Measurements from ENCODE around the gene LANCL2.

Gene LANCL2

DNA sequence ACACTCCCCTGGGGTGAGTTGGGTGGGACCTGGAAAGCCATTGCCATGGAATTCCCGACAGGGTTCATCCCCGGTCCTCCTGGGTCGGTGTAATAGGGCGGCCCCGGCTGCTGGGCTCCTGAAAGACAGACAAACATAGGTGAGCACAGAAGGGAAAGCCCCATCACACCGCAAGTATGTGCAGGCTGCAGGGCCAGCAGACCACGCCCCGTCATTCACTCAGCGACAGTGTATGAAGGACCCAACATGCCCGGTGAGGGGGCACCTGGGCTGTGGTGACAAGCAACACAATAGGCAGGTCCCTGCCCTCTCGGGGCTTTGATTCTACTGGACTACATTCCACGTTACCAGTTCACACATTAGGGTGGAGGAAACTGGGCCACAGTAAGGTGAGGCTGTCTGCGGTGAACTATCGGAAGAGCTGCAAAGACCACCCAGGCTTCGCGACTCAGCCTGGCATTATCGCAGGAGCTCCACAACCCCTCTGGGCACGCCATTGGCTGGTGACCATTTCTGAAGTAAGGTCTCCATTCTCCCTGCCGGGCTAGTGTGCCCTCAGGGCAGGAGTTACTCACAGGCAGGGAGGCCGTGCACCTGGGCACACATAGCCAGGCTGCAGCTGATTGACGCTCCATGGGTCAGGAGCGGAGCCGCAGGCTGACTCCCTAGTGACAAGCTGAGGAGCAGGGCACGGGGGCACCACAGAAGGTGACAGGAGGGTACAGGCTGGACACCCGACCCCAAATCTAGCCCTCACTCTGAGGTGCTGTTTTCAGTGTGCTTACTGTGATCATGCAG lies 108.0 kb downstream of the LANCL2 start:
- DNase-seq: no peak

- DNase-seq: no peak
Observed at GRCh38 chr7:55473932-55474331, 108.8 kb downstream of the LANCL2 start.

DNA sequence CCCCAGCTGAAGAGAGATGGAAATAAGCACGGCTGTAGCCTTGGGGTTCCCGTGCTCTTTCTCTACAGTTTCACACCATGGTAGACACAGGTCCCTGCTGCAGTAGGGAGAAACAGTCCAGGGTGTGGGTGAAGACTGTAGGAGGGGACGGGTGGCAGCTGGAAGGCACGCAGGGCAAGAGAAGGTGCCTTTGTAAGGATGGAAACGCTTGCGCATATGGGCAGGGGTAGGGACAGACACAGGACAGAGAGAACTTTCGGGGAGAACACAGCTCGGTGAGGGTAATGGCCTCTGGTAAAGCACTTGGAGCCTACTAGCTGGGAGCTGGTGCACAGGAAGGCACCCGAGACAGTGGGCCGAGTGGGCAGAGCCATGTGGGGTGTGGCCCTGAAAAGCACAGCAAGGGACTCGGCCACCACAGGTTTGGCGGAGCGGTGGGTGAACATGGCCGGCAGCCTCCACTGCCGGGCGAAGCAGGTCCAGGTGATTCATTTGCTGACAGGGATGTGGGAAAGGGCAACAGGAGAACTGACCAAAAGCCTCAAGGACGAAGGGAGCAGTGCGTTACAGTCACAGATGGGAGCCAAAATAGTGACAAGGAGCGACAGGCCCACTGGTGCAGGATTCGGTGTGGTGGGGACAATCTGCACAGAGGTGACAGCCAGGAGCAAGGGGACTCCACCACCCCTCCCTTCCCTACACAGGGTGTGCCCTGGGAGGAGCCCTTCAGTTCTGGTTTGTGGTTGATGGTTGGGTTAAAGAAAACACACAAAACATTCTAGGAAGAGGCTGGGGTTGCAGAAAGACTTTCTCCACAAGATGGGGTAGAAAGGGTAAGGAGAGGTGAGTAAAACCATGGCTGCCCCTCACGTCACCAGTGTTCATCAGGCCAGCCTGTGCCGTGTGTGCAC lies 110.1 kb downstream of the LANCL2 start:
- no peak for DNase-seq

DNA sequence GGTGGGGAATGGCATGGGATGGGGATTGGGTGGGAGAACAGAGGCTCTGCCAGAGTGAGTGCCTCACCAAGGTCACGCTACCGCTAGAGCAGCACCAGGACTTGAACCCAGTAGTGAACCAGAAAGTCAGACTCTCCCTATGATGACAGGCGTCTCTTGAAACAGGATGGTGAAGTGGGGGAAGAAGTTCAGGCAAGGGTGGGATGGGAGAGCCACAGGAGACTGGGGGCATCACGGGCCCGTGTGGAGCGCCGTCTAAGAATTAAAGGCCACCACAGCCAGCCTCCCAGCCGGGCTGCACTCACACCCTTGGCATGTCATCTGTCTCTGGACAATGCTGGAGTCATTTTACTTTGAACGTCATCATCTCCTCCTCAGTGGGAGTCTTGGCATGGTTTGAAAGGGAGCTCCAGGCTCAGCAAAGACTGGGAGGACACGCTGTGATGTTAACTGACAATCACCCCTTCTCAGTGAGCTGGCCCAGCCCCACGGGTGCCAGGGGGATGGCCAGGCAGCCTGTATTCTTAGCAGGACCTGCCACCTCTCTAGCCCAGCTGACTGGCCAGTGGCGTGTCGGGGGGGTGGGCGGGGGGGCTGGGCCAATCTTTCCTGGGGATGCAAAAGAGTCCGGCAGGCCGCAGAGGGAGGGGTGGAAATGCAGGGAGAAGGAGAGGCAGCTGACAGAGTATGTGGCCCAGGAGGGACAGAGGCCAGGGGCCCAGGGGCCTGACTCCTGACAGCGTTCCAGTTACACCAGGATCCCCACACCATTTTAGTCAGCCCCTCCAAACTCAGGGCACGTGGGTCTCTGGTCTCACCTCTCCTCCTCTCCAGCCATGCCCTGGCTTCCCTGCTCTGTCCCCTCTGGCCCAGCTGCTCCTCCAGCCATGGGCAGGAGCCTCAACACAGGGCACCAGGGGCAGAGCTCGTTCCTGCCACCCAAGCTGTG lies 111.0 kb downstream of the LANCL2 start:
- no peak for DNase-seq

DNA sequence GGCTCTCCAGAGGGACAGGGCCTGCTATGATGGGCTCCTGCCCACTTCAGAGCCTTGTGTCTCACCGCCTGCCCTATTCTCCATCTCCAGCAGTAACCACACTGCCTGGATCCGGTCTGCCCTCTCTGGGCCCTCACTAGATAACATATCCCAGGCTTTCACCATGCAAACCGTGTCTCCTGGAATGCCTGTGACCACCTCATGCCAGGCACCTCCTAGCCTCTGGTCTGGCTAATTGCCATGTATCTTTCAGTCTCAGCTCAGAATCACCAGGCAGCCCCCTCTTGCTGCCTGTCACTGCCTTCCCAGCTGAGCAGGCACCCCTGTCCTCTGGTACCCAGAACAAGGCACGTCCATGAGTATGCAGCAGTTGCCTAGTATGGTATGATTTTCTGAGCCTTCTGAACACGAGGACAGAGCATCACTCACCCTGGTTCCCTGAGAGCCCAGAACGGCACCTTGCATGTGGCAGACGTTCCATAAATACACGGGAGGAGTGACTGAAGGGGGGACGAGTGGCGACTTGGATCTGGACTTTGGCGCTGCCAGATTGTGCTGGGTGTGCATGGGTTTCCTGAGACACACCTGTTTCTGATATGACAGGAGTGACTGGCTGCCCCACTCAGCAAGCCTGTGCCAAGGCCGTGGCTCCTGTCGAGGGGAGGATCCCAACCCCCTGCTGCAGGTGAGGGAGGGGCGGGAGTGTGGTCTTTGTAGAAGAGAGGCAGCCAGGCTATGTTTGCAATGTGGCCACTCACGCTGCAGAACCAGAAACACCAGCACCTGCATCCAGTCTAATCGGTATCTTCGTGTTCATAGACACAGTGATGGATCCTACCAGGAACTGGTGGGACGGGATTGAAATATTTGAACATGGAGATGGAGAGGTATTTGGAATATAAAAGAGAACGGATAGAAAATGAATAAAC lies 112.0 kb downstream of the LANCL2 start:
- DNase-seq: no peak

DNA sequence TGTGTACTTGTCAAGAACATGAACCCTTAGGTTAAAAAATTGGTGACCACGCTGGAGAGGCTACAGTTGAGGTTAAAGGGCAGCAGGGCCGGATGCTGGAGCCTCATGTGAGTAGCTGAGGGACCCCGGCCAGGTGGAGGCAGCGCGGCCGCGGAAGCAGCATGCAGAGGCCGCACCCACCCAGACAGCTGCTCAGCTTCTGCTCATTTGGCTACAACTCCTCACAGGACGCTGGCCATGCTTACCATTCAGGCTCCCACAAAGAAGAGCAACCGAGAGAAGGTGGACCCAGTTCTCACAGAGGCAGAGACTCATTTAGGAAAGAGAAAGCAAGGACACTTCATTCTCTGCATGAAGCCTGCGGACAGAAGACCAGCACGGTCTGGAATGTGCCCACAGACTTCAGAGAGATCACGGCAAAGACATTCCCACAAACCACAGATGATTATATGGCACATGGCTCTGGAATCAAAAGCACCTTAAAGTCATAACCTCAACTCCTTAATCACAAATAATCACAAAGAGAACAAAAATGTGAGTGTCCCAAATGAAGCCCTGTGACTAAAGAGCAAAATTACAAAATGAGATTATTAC lies 112.7 kb downstream of the LANCL2 start:
- no peak for DNase-seq

DNA sequence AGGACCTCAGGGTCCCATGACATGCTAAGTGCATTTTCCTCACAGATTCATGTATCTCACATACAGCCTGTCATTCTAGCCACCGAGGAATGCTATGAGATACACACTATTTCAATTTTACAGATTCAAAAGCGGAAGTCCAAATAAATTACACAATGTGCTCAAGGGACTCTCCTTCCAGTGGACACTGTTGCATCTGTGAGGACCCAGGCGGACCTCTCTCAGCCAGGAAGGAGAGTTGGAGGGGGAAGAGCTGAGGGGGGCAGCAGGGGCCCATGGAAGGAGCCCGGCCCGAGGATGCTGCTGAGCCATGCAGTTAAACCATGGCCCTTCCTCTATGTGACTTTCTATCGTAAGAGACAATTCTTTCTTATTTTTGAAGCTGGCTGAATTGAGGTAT lies 113.6 kb downstream of the LANCL2 start:
- DNase-seq: no peak

GRCh38 chr7:55481155-55481554 lies 116.0 kb downstream of the LANCL2 start:
- DNase-seq: no peak

- no peak for DNase-seq
Observed at GRCh38 chr7:55483046-55483445, 117.9 kb downstream of the LANCL2 start.
